GM19035 (cell line): ENCODE data around the gene LOX.

ENCODE experiments used
- ATAC-seq: cut with Tn5 transposase; IDR thresholded peaks from one replicate; pipeline ENCODE4 v1.9.1; 2021; ENCODE audit not compliant: unreplicated experiment

LOX gene

GRCh38 chr5:122054266-122054665 is 23.8 kb downstream of the LOX start:
- no peak for ATAC-seq

GRCh38 chr5:122053181-122054109 is 24.6 kb downstream of the LOX start:
- no peak for ATAC-seq

- no peak for ATAC-seq
These were observed 26.5 kb downstream of the LOX start for GRCh38 chr5:122051569-122051968.

- no peak for ATAC-seq
These were observed 27.1 kb downstream of the LOX start for GRCh38 chr5:122050959-122051358.

GRCh38 chr5:122040636-122041302 is 37.3 kb downstream of the LOX start:
- ATAC-seq = no peak

- ATAC-seq = no peak
These were observed 41.7 kb downstream of the LOX start for GRCh38 chr5:122036326-122036725.

GRCh38 chr5:122035913-122036312 is 42.1 kb downstream of the LOX start:
- no peak for ATAC-seq

- ATAC-seq = no peak
These were observed 46.2 kb downstream of the LOX start for GRCh38 chr5:122031836-122032235.

- no peak for ATAC-seq
These were observed 47.8 kb downstream of the LOX start for GRCh38 chr5:122030251-122030650.

- no peak for ATAC-seq
These were observed 48.2 kb downstream of the LOX start for GRCh38 chr5:122029818-122030217.

- ATAC-seq = no peak
These were observed 55.1 kb downstream of the LOX start for GRCh38 chr5:122022966-122023365.

- no peak for ATAC-seq
These were observed 58.0 kb downstream of the LOX start for GRCh38 chr5:122019919-122020590.

- ATAC-seq = no peak
These were observed 62.6 kb downstream of the LOX start for GRCh38 chr5:122015471-122015870.

- no peak for ATAC-seq
These were observed 63.7 kb downstream of the LOX start for GRCh38 chr5:122014236-122014935.
